GM19043 (cell line): ENCODE results near the gene CDH15.

Experiments
- ATAC-seq: cut with Tn5 transposase; IDR thresholded peaks from one replicate; pipeline ENCODE4 v1.9.1; 2021; ENCODE audit warnings: low read depth; ENCODE audit not compliant: unreplicated experiment

Gene CDH15

GRCh38 chr16:89169778-89170177 lies 1.8 kb upstream of the CDH15 start:
- ATAC-seq: no peak

DNA sequence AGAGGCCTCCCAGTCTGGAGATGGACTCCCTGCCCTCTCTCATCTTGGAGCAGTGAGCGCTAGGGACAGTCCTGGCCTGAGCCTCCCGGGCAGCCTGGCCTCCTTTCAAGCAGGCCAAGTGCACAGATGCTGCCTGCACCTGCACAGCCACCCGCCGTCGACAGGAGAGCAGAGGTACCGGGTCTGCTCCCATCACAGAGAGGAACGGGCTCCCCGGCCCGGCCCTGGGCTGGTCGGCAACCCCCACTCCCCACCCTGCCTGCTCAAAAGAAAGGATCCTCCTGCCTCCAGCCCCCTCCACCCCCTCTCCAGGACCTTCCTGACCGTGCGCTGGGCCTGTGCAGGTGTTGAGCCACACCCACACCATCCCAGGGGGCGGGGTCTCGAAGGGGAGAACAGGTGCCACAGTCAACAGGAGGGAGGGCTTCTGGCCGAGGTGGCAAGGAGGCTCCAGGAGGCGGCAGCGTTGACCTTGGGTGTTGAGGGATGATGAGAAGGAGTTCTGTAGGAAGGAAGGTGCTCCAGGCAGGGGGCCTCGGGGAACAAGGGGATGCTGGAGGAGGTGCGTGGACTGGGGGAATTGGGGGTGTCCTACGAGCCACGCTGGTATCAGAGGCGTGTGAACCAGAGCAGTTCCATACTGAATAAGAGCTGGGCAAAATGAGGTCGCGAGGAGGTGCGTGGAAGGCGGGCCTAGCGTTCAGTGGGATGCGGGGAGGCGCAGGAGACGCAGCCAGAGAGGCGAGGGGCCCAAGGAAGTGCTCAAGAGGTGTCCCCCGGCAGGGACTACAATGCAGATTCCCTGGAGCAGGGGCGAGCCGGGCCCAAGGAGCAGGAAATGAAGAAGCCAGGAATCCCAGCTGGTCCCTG lies 967 bp upstream of the CDH15 start:
- ATAC-seq: no peak

DNA sequence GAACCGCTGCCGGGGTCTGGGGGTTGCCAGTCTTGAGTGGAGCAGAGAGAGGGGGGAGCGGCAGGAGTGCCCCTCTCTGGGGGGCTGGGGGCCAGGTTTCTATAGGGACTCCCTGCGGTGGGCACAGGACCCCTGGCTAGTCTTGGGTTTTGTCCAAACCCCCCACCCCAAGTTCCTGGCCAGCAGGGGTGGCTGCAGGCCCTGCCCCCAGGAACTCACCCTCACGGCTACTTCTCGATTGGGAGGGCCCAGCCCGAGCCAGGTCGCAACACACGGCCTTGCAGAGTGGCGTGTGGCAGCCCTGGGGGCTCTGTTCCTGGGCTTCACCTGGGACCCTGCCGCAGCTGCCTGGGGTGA lies 601 bp downstream of the CDH15 start:
- no peak for ATAC-seq

- ATAC-seq: no peak
These were observed 1.1 kb downstream of the CDH15 start for GRCh38 chr16:89172528-89173173.

DNA sequence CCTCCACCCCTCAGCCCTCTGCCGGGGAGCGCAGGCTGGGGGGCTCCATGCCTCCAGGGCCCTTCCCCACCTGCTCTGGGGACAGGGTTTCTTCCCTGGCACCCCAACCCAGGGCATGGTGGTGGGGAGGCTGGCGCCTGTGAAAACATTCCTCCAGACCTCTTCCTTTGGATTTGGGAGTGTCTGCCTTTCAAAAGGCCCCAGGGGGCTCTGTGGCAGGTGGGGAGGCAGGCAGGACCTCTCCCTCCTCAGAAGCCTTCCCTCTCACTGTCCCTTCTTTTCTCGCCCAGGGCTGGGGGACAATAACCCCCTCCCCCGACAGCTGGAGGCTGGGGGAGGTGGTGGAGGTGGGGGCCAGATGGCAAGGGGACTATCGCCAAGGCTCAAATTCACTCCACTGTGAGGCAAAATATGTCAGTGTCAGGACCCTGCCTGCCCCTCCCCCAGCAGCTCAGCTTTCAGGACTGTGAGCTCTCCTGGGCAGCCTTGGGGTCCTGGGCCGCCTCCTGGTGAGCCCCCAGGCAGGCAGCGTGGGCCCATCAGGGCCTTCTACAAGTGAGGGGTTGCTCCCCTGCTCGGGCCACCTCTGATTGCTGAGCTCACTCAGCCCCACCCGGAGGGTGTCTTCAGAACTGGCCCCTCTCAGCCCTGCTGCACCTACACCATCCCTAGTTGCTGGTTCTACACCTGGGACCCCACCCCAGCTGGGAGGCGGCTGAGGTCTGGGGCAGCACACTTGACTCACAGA lies 1.8 kb downstream of the CDH15 start:
- ATAC-seq: no peak

DNA sequence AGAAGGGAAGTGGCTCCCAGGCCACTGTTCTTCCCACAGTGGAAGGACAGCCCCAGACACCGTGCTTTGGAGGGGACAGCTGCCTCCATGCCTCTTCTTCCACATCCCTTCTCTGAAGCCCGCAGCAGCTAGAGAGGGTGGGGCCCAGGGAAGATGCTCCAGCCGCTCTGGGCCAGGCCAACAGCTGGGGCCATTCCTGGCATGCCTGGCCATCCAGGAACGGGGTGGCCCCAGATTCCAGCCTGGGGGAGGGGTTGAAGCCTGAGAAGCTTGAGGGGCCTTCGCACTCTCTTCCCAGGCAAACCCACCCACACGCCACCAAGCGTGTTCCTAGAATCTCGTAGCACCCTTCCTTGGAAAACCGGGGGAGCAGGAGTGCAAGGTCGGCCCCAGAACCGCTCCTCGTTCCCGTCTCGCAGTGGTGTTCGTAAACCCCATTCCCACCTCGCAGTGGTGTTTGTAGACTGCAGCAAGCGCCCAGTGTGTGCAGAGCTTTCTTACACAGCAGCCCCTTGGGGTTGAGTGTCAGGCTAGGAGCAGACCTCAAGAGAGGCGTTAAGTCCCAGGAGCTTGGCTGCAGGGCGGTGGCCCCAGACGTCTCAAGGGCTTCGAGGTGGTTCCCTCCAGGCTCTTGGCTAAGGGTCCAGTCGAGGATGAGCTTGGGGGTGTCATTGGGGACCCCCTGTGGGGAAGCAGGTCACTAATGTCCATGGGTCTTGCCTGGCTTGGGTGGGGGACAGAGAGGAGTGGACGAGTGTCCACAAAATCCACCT lies 2.7 kb downstream of the CDH15 start:
- no peak for ATAC-seq

DNA sequence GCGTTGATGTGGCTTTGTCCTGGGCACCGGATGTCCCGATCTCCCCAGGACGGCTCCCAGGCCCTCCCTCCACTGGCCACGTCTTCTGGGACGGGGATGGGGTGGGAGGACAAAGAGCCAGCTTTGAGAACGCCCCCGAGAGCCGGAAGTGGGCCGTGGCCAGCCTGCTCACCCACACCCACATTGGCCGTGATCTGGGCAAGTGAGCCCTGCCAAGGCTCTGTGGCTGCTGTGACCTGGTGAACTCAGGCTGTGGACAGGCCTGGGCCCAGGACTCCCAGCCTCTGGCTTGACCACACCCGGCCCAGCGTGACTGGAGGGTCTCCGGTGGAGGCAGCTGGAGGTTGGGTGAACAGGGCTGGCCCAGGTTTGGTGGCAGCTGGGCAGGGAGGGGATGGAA lies 3.3 kb downstream of the CDH15 start:
- no peak for ATAC-seq

GRCh38 chr16:89175280-89176146 lies 4.0 kb downstream of the CDH15 start:
- no peak for ATAC-seq

- ATAC-seq: no peak
These were observed 4.7 kb downstream of the CDH15 start for GRCh38 chr16:89176147-89176690.

DNA sequence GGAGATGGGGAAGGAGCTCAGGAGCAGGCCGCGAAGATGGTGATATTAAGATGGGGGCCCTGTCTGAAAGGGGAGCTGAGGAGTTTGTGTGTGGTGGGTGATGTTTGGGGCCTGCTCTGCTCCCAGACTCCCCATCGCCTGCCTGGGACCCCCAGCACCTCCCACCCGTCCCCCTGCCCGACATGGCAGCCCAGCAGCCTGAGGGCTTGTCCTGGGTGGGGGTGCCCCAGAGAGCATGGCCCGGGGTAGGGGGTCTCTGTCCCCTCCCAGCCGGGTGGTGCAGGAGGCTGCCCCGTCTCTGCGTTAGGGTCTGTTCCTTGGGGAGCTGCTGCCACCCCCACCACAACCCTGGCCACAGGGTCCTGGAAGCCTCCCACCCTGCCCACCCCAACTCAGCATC lies 5.2 kb downstream of the CDH15 start:
- no peak for ATAC-seq

DNA sequence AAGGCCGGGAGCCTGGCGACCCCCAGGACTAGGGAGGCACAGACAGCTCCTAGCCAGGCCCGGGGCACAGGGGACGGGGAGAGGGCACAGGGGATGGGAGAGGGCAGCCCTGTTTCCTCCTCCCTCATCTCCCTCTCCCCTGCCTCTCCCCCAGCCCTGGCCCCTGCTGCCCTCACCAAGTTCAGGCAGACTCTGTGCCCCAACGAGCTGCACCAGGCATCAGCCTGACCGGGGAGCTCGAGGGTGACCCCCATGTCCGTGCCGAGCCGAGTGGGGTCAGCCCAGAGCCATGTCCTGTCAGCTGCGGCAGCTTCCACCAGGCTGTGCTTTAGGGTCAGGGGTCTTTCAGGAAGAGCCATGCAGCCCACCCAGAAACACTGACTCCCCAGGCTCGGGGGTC lies 6.0 kb downstream of the CDH15 start:
- ATAC-seq: no peak

DNA sequence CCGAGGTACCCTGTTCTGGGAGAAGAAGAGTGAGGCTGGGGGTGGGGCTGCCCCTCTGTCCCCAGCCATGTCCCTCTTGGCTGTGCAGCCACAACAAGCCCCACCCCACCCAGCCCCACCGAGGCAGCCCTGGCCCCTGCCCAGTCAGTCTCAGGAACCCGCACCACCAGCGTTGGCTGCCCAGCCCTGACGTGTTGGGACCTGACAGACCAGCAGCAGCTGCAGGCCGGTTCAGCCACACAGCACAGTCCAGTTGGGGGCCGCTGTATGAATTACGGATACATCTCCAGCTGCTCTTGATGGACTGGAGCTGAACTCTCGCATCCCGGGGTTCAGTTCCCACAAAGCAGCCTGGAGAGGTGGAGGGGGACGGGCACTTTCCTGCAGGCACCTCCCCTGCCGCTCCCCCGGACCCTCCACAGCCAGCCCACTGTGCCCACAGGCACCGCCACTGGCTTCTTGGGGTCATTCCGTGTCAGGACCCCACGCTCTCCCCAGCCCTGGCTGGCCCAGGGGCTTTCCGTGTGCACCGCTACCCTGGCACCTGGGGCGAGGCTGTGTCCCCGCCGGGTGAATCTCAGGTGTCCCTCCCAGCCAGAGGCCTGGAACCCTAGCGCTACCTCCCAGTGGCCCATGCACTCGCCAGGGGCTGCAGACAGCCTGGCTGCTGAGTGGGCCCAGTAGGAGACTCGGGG lies 7.1 kb downstream of the CDH15 start:
- no peak for ATAC-seq

DNA sequence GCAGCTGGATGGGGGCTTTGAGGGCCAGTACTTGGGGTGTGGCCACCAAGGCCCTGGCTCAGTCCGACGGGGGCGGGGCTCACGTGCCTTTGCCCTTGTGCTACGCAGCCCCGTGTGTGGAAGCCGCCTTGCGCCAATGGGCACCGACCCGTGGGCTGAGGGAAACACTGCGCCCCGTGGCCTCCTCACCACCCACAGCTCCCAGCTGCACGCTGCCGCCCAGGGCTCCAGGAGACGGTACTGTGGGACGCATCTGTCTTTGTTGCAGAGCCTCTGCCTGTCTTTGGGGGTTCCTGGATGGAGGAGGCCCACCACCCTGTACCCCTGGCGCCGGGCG lies 7.6 kb downstream of the CDH15 start:
- no peak for ATAC-seq

DNA sequence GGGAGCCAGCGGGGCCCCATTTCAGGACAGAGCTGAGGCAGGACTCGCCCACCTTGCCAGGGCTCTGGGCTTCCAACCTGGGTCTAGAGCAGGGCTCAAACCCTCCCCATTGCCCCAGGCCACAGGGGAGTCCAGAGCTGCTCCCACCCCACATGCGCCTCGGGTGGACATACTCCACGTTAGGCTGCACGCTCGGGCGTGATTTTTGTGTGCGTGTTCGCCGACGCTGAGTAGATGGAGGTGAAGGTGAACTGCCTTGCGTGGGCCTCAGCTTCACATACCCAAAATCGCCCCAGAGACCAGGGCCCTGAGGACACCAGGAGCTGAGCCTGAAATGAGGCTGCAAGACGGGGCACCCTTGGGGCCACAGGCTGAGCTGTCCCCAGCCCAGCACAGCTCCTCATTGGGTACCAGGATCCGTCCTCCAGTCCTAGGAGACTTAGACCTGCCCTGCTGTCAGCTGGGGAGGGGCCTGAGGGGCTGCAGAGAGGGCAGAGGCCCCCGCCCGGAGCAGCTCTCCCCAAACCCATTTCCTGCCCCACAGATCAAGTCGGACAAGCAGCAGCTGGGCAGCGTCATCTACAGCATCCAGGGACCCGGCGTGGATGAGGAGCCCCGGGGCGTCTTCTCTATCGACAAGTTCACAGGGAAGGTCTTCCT lies 8.2 kb downstream of the CDH15 start:
- no peak for ATAC-seq

- no peak for ATAC-seq
These were observed 11.9 kb downstream of the CDH15 start for GRCh38 chr16:89183463-89183862.

- no peak for ATAC-seq
These were observed 12.6 kb downstream of the CDH15 start for GRCh38 chr16:89183975-89184676.

GRCh38 chr16:89184677-89184932 lies 13.1 kb downstream of the CDH15 start:
- no peak for ATAC-seq
